ENCODE results near the gene TRPM5. TPM values are rescaled to one million over a fixed set of nuclear protein-coding genes. Genes with fewer than 3 reads are reported as not detected.
A peak's percentile ranks its signal among the peaks of the same experiment; 100 is the strongest.

TRPM5 gene
- total RNA-seq, 1 donor from 2014 or later = 0.46 TPM

- DNase-seq (ENCODE audit: extremely low spot score, unreplicated experiment) = no peak
- no peak overlapping the region for H3K27ac Mint-ChIP-seq
- peaks cover 7% of the 10 kb centered on the region for H3K4me1 Mint-ChIP-seq (ENCODE audit: unreplicated experiment)
- TF ChIP-seq, protein P1, sequence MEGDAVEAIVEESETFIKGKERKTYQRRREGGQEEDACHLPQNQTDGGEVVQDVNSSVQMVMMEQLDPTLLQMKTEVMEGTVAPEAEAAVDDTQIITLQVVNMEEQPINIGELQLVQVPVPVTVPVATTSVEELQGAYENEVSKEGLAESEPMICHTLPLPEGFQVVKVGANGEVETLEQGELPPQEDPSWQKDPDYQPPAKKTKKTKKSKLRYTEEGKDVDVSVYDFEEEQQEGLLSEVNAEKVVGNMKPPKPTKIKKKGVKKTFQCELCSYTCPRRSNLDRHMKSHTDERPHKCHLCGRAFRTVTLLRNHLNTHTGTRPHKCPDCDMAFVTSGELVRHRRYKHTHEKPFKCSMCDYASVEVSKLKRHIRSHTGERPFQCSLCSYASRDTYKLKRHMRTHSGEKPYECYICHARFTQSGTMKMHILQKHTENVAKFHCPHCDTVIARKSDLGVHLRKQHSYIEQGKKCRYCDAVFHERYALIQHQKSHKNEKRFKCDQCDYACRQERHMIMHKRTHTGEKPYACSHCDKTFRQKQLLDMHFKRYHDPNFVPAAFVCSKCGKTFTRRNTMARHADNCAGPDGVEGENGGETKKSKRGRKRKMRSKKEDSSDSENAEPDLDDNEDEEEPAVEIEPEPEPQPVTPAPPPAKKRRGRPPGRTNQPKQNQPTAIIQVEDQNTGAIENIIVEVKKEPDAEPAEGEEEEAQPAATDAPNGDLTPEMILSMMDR (conservative IDR thresholded peaks at IDR 0.05) = no peak
- H3K27me3 Mint-ChIP-seq = no peaks in the 10 kb centered on the region
- no peaks in the 10 kb centered on the region for H3K9me3 Mint-ChIP-seq
- H3K36me3 Mint-ChIP-seq = no peaks in the 10 kb centered on the region
- H3K4me3 Mint-ChIP-seq = no peak overlapping the region
These were observed 30.4 kb downstream of the TRPM5 start for GRCh38 chr11:2413742-2414579.

GRCh38 chr11:2412323-2412722 is 32.0 kb downstream of the TRPM5 start:
- no peaks in the 10 kb centered on the region for H3K36me3 Mint-ChIP-seq
- no peak for DNase-seq (ENCODE audit: extremely low spot score, unreplicated experiment)
- no peak overlapping the region for H3K27ac Mint-ChIP-seq
- TF ChIP-seq, protein P1 (conservative IDR thresholded peaks at IDR 0.05) = no peak
- no peaks in the 10 kb centered on the region for H3K27me3 Mint-ChIP-seq
- H3K9me3 Mint-ChIP-seq = no peaks in the 10 kb centered on the region
- no peak overlapping the region for H3K4me3 Mint-ChIP-seq
- H3K4me1 Mint-ChIP-seq (ENCODE audit: unreplicated experiment) = peaks cover 10% of the 10 kb centered on the region

DNA sequence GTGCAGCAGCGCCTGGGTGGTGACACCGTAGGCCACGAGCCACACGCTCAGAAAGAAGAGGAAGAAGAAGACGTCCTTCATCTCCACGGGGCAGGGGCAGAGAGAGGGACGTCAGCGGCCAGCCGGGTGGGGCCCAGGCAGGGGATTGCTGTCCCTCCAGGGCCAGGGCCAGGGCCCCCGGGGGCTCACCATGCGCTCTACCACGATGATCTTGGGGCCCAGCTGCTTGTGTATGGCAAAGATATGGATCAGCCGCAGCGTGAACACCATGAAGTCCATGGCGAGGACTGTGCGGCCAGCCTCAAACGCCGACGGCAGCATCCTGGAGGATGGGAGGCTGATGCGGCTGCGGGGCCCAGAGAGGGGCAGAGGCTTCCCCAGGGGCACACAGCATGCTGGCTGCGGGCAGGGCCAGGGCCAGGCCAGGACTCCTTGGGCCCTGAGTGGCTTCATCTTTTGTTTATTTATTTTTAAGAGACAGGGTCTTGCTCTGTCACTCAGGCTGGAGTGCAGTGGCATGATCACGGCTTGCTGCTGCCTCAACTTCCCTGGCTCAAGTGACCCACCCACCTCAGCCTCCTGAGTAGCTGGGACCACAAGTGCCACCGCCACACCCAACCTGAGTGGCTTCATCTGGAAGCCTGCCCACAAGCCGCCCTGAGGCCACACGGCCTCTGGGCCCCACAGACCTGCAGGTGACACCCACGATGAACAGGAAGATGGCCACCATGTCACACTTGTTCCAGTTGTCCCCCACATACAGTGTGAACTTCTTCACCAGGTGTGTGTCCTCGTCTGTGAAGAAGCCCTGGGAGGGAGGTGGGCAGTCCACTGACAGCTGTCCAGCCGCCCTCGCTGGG is 32.6 kb downstream of the TRPM5 start:
- TF ChIP-seq, protein P1 (conservative IDR thresholded peaks at IDR 0.05) = no peak
- H3K27me3 Mint-ChIP-seq = no peaks in the 10 kb centered on the region
- no peak overlapping the region for H3K4me3 Mint-ChIP-seq
- DNase-seq (ENCODE audit: extremely low spot score, unreplicated experiment) = no peak
- H3K4me1 Mint-ChIP-seq (ENCODE audit: unreplicated experiment) = peaks cover 10% of the 10 kb centered on the region
- H3K27ac Mint-ChIP-seq = peak overlapping the region; percentile 61
- no peaks in the 10 kb centered on the region for H3K36me3 Mint-ChIP-seq
- H3K9me3 Mint-ChIP-seq = no peaks in the 10 kb centered on the region

DNA sequence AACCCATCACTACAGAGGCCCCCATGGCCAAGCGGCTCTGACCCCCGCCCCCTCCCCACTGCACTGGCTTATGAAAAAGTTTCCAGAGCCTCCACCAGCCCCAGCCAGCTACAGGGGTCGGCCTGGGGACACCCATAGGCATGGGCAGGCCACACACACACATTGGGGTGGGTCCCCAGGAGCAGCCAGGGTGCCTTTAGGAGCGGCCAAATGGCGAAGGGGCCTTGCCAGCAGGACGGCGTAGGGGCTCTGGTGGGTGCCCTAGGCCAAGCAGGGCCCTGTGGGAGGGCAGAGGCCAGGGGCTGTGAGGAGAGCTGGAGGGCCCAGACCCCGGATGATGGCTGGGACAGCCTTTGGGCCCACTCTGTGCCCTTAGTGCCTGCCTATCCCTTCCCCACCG is 33.7 kb downstream of the TRPM5 start:
- H3K27me3 Mint-ChIP-seq = no peaks in the 10 kb centered on the region
- no peaks in the 10 kb centered on the region for H3K36me3 Mint-ChIP-seq
- H3K4me3 Mint-ChIP-seq = no peak overlapping the region
- H3K9me3 Mint-ChIP-seq = no peaks in the 10 kb centered on the region
- TF ChIP-seq, protein P1 (conservative IDR thresholded peaks at IDR 0.05) = no peak
- peak overlapping the region; percentile 62 for H3K27ac Mint-ChIP-seq
- peaks cover 10% of the 10 kb centered on the region for H3K4me1 Mint-ChIP-seq (ENCODE audit: unreplicated experiment)
- DNase-seq (ENCODE audit: extremely low spot score, unreplicated experiment) = no peak

- DNase-seq (ENCODE audit: extremely low spot score, unreplicated experiment) = no peak
- TF ChIP-seq, protein P1 (conservative IDR thresholded peaks at IDR 0.05) = no peak
- H3K9me3 Mint-ChIP-seq = no peaks in the 10 kb centered on the region
- no peaks in the 10 kb centered on the region for H3K36me3 Mint-ChIP-seq
- H3K27ac Mint-ChIP-seq = peak overlapping the region; percentile 84
- peak overlapping the region; percentile 25 for H3K4me3 Mint-ChIP-seq
- peaks cover 10% of the 10 kb centered on the region for H3K4me1 Mint-ChIP-seq (ENCODE audit: unreplicated experiment)
- H3K27me3 Mint-ChIP-seq = no peaks in the 10 kb centered on the region
These were observed 34.5 kb downstream of the TRPM5 start for GRCh38 chr11:2409611-2410468.

Measured in type B pancreatic cell (in vitro differentiated cells).